Uterus (tissue), 2 donors: ENCODE results near the gene GLOD5.

ENCODE experiments used
- POLR2A ChIP-seq, 2 donors: fragments of 450-650 bp; IDR thresholded peaks; one replicate each; pipeline ENCODE4 v1.6.1; 2016; ENCODE audit warnings: antibody characterized with exemption in 2 of 2, mild to moderate bottlenecking in 1 of 2, moderate library complexity in 1 of 2
- TF ChIP-seq, protein P1 (sequence below), 4 experiments: fragments of 200-600 bp in 2 of 4; fragments of 450-650 bp in 2 of 4; sonication (generic) in 2 of 4; IDR thresholded peaks; one replicate each; pipeline ENCODE4 v1.5.1; 2016 to 2019; ENCODE audit warnings: antibody characterized with exemption in 4 of 4, mild to moderate bottlenecking in 2 of 4, moderate library complexity in 1 of 4

GRCh38 chrX:48793935-48794334 lies 32.4 kb downstream of the GLOD5 start:
- TF ChIP-seq, protein P1, sequence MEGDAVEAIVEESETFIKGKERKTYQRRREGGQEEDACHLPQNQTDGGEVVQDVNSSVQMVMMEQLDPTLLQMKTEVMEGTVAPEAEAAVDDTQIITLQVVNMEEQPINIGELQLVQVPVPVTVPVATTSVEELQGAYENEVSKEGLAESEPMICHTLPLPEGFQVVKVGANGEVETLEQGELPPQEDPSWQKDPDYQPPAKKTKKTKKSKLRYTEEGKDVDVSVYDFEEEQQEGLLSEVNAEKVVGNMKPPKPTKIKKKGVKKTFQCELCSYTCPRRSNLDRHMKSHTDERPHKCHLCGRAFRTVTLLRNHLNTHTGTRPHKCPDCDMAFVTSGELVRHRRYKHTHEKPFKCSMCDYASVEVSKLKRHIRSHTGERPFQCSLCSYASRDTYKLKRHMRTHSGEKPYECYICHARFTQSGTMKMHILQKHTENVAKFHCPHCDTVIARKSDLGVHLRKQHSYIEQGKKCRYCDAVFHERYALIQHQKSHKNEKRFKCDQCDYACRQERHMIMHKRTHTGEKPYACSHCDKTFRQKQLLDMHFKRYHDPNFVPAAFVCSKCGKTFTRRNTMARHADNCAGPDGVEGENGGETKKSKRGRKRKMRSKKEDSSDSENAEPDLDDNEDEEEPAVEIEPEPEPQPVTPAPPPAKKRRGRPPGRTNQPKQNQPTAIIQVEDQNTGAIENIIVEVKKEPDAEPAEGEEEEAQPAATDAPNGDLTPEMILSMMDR (IDR thresholded peaks at IDR 0.05): no peak
- TF ChIP-seq POLR2A (IDR thresholded peaks at IDR 0.05): no peak
